ENCODE data around the gene B4GALT5.
"Not testable (repeated sequence)": the region's sequence is repeated elsewhere in the genome, so short reads cannot be mapped to it uniquely, and the experiment has no call there.

Gene B4GALT5

GRCh38 chr20:49679634-49680033, 34.0 kb downstream of the B4GALT5 start:
- no peak for DNase-seq (ENCODE audit: low read depth)

GRCh38 chr20:49677777-49678758, 35.6 kb downstream of the B4GALT5 start:
- DNase-seq (ENCODE audit: low read depth): no peak

DNA sequence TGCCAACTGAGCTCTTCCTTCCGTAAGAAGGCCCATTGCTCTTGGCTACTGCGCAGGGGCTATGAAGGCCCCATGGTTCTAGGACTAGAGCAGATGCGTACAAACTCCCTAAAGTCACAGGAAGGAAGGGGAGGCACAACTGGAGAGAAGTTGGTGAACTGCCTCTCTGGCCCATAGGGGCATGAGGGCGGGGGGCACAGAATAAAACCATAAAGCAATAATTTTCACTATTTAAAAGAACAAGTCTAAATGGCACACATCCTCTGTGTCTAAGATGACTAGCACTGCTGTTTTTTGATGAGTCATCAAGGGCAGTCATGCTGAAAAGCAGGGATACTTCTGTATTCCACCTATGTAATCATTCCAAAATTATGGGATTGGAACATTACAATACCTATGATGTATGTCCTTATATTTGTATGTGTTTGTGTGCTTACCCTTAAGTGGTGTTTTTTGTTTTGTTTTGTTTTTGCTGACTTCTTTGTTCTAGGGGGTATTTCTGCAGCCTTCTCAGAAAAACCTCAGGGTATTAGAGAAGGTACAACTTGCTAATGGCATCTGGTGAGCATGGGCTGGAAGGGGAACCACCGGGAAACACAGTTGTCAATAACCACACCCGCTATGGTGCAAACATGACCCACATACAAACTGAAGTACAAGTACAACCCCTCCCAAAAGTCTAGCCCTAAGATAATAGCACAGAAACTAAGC, 36.9 kb downstream of the B4GALT5 start:
- peak; percentile 86 for DNase-seq (ENCODE audit: low read depth)

- peak; percentile 69 for DNase-seq (ENCODE audit: low read depth)
These were observed 38.1 kb downstream of the B4GALT5 start for GRCh38 chr20:49675368-49676151.

DNA sequence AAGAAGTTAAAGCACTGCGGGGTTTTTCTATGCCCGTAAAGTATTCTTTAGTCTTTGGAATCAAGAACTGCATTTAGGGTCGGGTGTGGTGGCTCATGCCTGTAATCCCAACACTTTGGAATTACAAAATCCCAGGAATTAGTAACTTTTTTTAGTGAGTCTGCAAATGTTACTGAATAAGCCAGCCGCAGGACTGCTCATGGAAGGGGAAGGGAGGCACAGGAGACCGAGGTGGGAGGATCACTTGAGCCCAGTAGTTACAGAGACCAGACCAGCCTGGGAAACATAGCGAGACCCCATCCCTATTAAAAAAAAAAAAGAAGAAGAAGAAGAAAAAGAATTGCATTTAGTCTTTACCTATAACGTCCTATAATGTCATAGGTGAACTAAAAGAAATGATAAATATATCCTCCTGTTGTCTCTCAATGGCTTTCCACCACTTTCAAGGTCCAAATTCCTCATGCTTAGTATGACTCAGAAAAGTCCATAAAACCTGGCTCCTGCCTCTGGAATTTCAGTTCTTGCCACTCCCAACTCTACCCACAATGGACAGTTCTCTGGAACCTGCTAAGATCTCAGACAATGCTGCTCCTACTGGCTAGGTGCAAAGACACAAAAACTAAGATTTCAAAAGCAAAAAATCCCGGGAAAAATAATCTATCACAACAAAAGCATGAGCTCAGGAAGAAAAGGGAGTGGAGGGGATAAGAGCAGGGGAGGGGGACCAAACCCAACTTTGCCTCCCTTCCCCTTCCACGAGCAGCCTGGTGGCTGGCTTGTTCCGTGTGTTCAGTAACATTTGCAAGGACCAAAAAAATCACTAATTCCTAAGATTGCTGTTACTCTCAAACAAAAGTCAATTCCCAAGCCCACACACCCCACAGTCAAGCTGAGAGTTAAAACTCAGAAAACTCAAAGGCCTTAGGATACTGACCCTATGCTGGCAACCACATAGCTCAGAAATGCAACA, 39.0 kb downstream of the B4GALT5 start:
- peak; percentile 88 for DNase-seq (ENCODE audit: low read depth)

DNA sequence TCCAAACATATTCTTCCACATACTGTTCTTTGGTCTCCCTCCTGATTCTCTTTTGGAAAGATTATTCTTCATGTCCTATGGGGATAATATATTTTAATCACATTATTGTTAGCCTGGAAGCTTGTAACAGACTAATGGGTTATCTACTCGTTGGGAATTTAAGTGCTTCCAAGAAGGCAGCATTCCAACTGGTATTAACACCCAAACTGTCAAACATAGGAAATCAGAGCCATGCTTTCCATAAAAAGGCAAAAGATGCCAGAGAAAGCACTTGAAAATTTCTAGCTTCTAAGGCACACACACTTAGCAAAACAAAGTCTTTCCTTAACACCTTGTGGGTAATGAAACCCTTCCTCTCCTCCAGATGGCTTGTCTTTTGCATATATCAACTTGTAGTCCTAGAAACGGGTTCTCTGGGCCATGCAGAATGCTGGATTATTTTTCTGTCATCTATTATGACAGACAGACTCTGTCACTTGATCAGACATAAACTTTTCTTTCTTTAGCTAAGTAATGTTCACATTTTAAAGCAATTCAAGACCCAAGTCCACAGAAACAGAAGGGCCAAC, 41.5 kb downstream of the B4GALT5 start:
- DNase-seq (ENCODE audit: low read depth): no peak

DNA sequence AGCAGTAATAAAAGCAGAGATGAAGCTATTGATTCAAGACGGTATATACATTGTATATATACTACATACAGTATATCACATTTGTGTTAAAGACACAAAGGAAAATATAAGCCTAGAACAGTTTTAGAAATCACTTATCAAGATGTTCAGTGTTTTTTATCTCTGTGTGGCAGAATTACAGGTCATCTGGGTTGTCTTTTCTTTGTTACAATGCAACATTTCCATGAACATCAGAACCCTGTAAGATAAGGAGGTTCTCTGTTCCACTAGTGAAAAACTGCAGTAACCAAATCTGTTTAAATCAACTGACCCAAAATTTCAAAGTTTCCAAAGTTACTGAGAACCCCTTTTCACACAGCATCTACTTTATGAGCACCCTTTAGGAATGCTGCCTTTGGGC, 42.2 kb downstream of the B4GALT5 start:
- no peak for DNase-seq (ENCODE audit: low read depth)

- no peak for DNase-seq (ENCODE audit: low read depth)
These were observed 44.0 kb downstream of the B4GALT5 start for GRCh38 chr20:49669601-49670189.

DNA sequence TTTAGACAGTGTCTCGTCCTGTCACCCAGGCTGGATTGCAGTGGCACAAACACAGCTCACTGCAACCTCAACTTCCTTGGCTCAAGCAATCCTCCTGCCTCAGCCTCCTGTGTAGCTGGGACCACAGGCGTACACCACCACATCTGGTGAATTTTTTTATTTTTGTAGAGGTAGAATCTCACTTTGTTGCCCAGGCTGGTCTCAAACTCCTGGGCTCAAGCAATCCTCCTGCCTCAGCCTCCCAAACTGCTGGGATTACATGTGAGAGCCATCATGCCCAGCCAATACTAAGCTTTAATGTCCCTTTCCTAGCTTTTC, 44.8 kb downstream of the B4GALT5 start:
- DNase-seq (ENCODE audit: low read depth): not testable (repeated sequence)

DNA sequence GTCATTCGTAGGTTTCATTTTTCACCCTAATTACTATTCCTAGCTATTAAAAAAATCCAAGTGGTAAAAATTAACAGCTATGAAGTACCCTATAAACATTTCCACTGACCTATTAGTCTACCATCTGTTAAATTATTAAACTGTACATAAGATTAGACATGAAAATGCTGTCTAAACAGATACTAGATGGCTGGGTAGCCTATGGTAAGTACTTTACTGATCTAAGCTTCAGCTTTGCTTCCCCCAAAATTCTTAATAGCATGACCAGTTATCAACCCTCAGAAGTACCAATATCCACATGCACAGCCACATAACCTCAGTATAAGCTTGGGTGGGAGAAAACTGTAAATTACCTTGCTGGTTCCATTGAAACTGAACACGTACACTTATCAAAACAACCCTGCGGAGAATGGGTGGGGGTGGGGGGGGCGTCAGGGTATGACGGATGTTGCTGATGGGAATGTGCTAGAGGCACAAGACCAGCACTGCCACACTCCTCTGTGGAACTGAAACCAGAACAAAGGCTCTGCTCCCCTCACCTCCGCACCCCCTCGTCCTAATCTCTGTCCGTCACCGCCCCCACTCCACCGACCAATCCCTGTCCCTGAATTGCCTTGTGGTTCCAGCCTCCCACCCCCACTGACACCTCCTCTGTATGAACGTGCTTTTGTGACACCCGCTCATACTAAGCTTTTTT, 45.3 kb downstream of the B4GALT5 start:
- no peak for DNase-seq (ENCODE audit: low read depth)

- no peak for DNase-seq (ENCODE audit: low read depth)
These were observed 46.8 kb downstream of the B4GALT5 start for GRCh38 chr20:49666911-49667310.

- DNase-seq (ENCODE audit: low read depth): no peak
These were observed 47.9 kb downstream of the B4GALT5 start for GRCh38 chr20:49665796-49666195.

- DNase-seq (ENCODE audit: low read depth): no peak
These were observed 48.9 kb downstream of the B4GALT5 start for GRCh38 chr20:49664612-49665313.

- no peak for DNase-seq (ENCODE audit: low read depth)
These were observed 50.6 kb downstream of the B4GALT5 start for GRCh38 chr20:49663112-49663511.

DNA sequence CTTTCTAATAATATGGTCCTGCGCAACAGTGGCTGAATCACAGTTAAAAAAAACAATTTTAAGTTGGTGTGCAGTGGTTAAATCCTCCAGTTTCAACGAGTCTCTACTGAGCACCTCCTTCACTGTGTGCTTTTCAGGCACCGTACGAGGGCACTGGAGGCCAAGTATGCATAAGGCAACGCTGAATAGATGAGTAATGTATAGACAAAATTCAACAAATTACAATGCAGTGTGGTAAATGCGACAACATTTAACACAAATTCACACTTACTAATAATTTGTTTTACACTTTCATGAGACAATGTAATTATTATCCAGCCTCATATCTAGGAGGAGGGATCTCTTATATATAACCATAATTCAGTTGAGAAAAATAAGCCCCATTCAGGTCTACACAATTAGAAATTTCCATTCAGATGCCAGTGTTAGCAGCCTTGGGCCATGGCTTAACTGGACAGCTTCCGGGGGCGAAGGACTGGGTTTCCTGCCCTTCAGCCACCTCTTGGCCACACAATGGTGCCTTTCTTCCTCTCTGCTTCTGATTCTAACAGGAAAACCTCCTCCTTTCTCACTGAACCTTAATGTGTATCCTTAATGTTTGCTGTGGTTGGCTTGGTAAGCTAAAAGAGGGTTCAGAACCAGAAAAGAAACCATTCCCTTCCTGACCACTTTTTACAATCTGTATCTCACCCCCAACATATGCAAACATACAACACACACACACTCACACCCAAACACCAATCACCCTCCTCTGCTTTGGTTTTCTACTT, 51.9 kb downstream of the B4GALT5 start:
- DNase-seq (ENCODE audit: low read depth): no peak

DNA sequence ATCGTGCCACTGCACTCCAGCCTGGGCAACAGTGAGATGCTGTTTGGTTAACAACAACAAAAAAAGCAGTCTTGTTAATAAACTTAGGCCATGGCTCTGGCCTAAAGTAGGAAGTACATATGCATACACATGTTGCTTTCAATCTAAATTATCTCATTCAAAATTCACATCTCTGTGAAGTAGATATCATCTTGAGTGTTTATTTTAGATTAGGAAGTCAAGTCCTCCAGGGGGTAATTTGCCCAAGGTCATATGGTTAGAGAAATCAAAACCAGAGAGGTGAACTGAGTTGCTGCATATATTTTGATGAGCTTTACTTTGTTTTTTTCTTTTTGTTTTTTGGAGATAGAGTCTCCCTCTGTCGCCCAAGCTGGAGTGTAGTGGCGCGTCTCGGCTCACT, 52.8 kb downstream of the B4GALT5 start:
- no peak for DNase-seq (ENCODE audit: low read depth)

DNA sequence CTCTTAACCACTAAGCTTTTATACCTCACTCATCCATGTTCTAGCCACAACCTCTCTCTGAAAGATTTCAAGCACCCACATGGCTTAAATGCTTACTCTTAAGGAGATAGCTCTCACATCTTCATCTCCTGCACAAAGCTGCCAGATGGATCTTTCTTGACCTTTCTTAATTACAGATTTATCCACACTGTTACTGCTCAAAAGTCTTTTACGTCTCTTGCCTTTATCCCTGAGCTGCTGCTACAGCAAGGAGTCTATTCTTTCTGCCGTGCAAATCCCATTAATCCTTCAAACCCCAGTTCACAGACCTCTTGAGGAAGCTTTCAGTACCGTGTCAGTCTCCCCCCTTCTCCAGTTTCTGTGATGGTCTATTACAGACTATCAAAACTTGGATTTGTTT, 54.6 kb downstream of the B4GALT5 start:
- DNase-seq (ENCODE audit: low read depth): no peak

GRCh38 chr20:49658508-49658907, 55.2 kb downstream of the B4GALT5 start:
- no peak for DNase-seq (ENCODE audit: low read depth)

Data from ELR (cell line).